ENCODE measurements around the gene GPR146.

DNA sequence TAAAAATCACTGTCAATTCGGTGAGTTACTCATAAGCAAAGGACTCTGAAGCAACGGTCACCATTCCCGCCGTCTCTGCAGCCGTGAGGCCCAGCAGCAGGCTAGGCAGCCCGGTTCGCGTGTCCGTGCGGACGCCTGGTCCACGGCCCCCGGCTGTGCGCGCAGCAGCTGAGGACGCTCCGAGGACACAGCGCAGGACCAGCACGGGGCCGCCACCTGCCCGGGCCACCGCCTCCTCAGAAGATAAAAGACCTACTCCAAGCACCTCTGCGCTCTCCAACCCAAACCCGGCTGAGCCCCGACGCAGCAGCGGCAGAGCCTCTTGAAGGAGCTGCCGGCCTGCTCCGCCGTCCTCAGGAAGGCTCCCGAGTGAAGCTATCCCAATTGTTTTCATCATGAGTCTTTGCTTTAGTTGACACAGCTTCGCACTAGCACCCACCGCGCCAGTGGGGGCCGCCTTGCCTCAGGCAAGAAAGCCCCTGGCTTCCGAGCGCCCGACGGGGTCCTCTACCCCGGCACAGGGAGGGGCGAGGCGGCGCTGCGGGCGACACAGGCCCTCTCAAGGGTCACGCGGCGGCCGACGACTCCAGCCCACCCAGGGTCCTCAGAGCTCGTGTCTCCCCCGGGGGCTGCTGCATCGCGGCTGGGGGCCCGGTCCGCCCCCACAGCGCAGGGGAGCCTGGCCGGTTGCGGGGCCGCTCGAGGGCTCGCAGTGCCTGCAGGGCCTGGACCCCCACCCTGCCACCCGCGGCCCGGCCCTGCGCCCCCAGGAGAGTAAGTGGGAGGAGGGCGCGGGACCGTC lies 16.9 kb upstream of the GPR146 start:
- TF ChIP-seq, protein P1, sequence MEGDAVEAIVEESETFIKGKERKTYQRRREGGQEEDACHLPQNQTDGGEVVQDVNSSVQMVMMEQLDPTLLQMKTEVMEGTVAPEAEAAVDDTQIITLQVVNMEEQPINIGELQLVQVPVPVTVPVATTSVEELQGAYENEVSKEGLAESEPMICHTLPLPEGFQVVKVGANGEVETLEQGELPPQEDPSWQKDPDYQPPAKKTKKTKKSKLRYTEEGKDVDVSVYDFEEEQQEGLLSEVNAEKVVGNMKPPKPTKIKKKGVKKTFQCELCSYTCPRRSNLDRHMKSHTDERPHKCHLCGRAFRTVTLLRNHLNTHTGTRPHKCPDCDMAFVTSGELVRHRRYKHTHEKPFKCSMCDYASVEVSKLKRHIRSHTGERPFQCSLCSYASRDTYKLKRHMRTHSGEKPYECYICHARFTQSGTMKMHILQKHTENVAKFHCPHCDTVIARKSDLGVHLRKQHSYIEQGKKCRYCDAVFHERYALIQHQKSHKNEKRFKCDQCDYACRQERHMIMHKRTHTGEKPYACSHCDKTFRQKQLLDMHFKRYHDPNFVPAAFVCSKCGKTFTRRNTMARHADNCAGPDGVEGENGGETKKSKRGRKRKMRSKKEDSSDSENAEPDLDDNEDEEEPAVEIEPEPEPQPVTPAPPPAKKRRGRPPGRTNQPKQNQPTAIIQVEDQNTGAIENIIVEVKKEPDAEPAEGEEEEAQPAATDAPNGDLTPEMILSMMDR (IDR thresholded peaks at IDR 0.05; ENCODE audit: insufficient read depth, low read depth, low read length): no peak
- no peak for TF ChIP-seq EZH2 (IDR thresholded peaks at IDR 0.05; ENCODE audit: insufficient read depth, low read length)

Data from astrocyte (in vitro differentiated cells and primary cell).